Spleen (tissue), 11 donors: ENCODE results near the gene PRPF31. TPM values are rescaled to one million over a fixed set of nuclear protein-coding genes. Genes with fewer than 3 reads are reported as not detected.
"Not testable (repeated sequence)": the region's sequence is repeated elsewhere in the genome, so short reads cannot be mapped to it uniquely, and the experiment has no call there.

Source experiments
- DNase-seq: peaks from one replicate; pipeline ENCODE4 v3.0.0-alpha.2; 2020
- H3K27ac ChIP-seq, 8 donors: fragments of 200-600 bp; sonication (generic) in 7 of 8; 1 replicate in 4 of 8; 2 replicates in 4 of 8; pipeline versions ENCODE4 v1.5.0 to v1.8.0; 2016 to 2021; ENCODE audit warnings: inconsistent platforms in 4 of 8, mild to moderate bottlenecking in 4 of 8, moderate library complexity in 1 of 8
- H3K27me3 ChIP-seq, 7 donors: fragments of 200-600 bp; sonication (generic) in 6 of 7; replicated peaks in 1 of 7; 1 replicate in 4 of 7; 2 replicates in 3 of 7; pipeline versions ENCODE4 v1.5.0 to v1.8.0; 2016 to 2021; ENCODE audit warnings: inconsistent platforms in 3 of 7, mild to moderate bottlenecking in 1 of 7
- H3K36me3 ChIP-seq, 6 donors: fragments of 200-600 bp; sonication (generic) in 5 of 6; 1 replicate in 4 of 6; 2 replicates in 2 of 6; pipeline versions ENCODE4 v1.5.0 to v1.8.0; 2016 to 2021; ENCODE audit warnings: inconsistent platforms in 2 of 6
- H3K4me1 ChIP-seq, 6 donors: fragments of 200-600 bp; sonication (generic) in 5 of 6; 1 replicate in 3 of 6; 2 replicates in 3 of 6; pipeline versions ENCODE4 v1.5.0 to v1.8.0; 2016 to 2021; ENCODE audit warnings: inconsistent platforms in 3 of 6
- H3K4me3 ChIP-seq, 8 donors: fragments of 200-600 bp; sonication (generic) in 7 of 8; 1 replicate in 4 of 8; 2 replicates in 4 of 8; pipeline versions ENCODE4 v1.5.0 to v1.8.0; 2016 to 2021; ENCODE audit warnings: inconsistent platforms in 4 of 8, mild to moderate bottlenecking in 4 of 8, moderate library complexity in 2 of 8
- H3K9me3 ChIP-seq, 8 donors: fragments of 200-600 bp; sonication (generic) in 7 of 8; 1 replicate in 4 of 8; 2 replicates in 4 of 8; pipeline versions ENCODE4 v1.5.0 to v1.8.0; 2016 to 2021; ENCODE audit warnings: inconsistent platforms in 4 of 8
- POLR2A ChIP-seq, 3 donors: fragments of 450-650 bp; IDR thresholded peaks; one replicate each; pipeline ENCODE4 v1.5.1; 2017; ENCODE audit warnings: antibody characterized with exemption in 3 of 3, mild to moderate bottlenecking in 1 of 3
- POLR2AphosphoS5 ChIP-seq, 3 donors: sonication (generic); formaldehyde crosslinking; IDR thresholded peaks; one replicate each; pipeline ENCODE4 v1.5.1; 2017; ENCODE audit warnings: antibody characterized with exemption in 3 of 3
- WGBS, 5 donors: extraction: QIAGEN DNeasy Blood & Tissue Kit in 3 of 5; methylation state at CpG; one replicate each; pipeline versions ENCODE4 v1.1.5 to v1.1.7; 2013 to 2018; 5-methylcytosine and 5-hydroxymethylcytosine counted together
- intact Hi-C: fragments of 100-400 bp; cut with DNase I; formaldehyde crosslinking; loops from one replicate; pipeline ENCODE4 v1.15.0; 2023; ENCODE audit warnings: low total_unique reads
- polyA plus RNA-seq, 3 donors: library from polyadenylated mRNA; stranded (reverse); fragments of 200-250 nt; gene quantifications; one replicate each; pipeline ENCODE4 v1.2.1, GENCODE V29; 2013
- total RNA-seq, 7 donors: library from RNA; depleted of rRNA in 3 of 7; stranded (reverse); fragments of >200 nt in 3 of 7; fragmentation: NEBNext Ultra II Directional in 4 of 7; extraction: Animal tissue kit (Norgen Biotek cat#: 25700) in 4 of 7; gene quantifications; one replicate each; pipeline versions ENCODE4 v1.1.0 to v1.2.1, GENCODE V29; 2016 to 2021
- TF ChIP-seq, protein P1 (sequence below), 11 experiments: fragments of 200-600 bp in 7 of 11; fragments of 450-650 bp in 4 of 11; sonication (generic) in 4 of 11; IDR thresholded peaks in 8 of 11; conservative IDR thresholded peaks in 3 of 11; 1 replicate in 7 of 11; 2 replicates in 4 of 11; pipeline versions ENCODE4 v1.4.0 to v1.8.0; 2016 to 2021; ENCODE audit warnings: antibody characterized with exemption in 11 of 11, inconsistent platforms in 4 of 11, mild to moderate bottlenecking in 1 of 11
- donor health status: healthy with polysubstance abuse.
- donor health status: DM: no; HTN: no; CAD: no; lungs with moderate emphysema.
- donor health status: DM: no; HTN: no; CAD: no.
- donor health status: Bipolar disorder and iron deficiency.
- donor health status: healthy.
- donor health status: DM: no; HTN: no; CAD: no.
- donor health status: DM: yes; HTN: yes; CAD: no.

The PRPF31 gene
- total and polyA plus RNA-seq, 10 donors = 34.7 to 66.2 (median 50.3) TPM

DNA sequence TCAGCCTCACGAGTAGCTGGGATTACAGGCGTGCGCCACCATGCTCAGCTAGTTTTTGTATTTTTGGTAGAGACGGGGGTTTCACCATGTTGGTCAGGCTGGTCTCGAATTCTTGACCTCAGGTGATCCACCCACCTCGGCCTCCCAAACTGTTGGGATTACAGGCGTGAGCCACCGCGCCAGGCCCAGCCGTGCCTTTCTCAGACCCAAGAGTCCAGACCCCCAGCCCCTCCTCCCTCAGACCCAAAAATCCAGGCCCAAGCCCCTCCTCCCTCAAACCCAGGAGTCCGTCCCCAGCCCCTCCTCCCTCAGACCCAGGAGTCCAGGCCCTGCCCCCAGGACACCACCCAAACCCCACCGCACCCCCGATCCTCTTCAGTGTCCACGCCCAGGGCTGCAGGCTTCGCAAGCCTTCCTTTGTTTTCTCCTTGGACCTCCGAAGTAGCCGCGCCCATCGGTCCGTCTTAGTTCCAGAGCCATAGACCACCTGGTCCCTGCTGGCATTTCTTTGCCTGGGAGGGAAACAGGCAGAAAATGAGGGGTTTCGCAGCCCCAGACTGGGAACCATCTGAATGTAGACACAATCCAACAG lies 53.7 kb downstream of the PRPF31 start:
- H3K4me1 ChIP-seq = peaks cover 5 to 40% (median 27%) of the 10 kb centered on the region in 6 donors
- TF ChIP-seq, protein P1, sequence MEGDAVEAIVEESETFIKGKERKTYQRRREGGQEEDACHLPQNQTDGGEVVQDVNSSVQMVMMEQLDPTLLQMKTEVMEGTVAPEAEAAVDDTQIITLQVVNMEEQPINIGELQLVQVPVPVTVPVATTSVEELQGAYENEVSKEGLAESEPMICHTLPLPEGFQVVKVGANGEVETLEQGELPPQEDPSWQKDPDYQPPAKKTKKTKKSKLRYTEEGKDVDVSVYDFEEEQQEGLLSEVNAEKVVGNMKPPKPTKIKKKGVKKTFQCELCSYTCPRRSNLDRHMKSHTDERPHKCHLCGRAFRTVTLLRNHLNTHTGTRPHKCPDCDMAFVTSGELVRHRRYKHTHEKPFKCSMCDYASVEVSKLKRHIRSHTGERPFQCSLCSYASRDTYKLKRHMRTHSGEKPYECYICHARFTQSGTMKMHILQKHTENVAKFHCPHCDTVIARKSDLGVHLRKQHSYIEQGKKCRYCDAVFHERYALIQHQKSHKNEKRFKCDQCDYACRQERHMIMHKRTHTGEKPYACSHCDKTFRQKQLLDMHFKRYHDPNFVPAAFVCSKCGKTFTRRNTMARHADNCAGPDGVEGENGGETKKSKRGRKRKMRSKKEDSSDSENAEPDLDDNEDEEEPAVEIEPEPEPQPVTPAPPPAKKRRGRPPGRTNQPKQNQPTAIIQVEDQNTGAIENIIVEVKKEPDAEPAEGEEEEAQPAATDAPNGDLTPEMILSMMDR (IDR thresholded peaks at IDR 0.05 in 8 of 11, conservative IDR thresholded peaks at IDR 0.05 in 3 of 11) = no peak
- TF ChIP-seq POLR2AphosphoS5 (IDR thresholded peaks at IDR 0.05) (no peak), POLR2A (IDR thresholded peaks at IDR 0.05) (no peak)
- no peak overlapping the region for H3K4me3 ChIP-seq
- no peak overlapping the region for H3K27ac ChIP-seq
- WGBS, 5 donors = 83 to 91% (median 90%) methylated on average over 21 of the region's 21 CpGs
- intact Hi-C loops = loop anchor here (5.0 kb wide), 1 partner anchor 63 kb away; no protein-coding TSS in a partner anchor
- no peaks in the 10 kb centered on the region for H3K9me3 ChIP-seq
- no peak for DNase-seq
- peaks cover 0 to 7% (median 0%) of the 10 kb centered on the region in 6 donors for H3K36me3 ChIP-seq
- H3K27me3 ChIP-seq = peaks cover 0 to 41% (median 10%) of the 10 kb centered on the region in 7 donors

DNA sequence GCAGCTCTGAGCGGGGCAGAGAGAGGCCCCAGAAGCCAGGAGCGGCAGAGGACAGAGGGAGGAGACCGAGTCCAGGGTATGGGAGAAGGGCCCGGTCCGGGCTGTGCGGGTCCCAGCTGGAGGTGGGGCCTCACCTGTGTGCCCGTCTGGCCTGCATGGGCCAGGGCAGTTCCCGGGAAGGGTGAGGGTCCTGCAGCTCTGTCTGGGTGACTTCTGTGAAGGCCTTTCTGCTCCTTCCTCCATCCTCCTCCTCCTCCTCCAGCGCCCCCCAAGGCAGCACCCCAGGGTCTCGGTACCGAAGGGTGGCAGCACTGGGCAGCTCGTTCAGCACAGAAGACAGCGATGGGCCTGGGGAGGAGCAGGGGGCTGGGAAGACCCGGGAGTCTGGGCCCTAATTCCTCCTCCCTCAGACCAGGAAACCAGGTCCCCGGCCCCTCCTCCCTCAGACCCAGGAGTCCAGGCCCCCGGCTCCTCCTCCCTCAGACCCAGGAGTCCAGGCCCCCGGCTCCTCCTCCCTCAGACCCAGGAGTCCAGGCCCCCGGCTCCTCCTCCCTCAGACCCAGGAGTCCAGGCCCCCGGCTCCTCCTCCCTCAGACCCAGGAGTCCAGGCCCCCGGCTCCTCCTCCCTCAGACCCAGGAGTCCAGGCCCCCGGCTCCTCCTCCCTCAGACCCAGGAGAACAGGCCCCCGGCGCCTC lies 56.3 kb downstream of the PRPF31 start:
- Histone ChIP-seq H3K27me3 (peaks cover 0 to 25% (median 4%) of the 10 kb centered on the region in 7 donors), H3K4me1 (peaks cover 5 to 32% (median 20%) of the 10 kb centered on the region in 6 donors), H3K36me3 (peaks cover 0 to 27% (median 0%) of the 10 kb centered on the region in 6 donors)
- H3K4me3 ChIP-seq, DNase-seq, H3K9me3 ChIP-seq, intact Hi-C loops, H3K27ac ChIP-seq: not testable (repeated sequence)
- peak in 1 of 3 donors; percentile 20 for TF ChIP-seq POLR2AphosphoS5 (IDR thresholded peaks at IDR 0.05)
- 67 to 91% (median 82%) methylated on average over 8 to 19 of the region's 23 CpGs for WGBS, 5 donors

DNA sequence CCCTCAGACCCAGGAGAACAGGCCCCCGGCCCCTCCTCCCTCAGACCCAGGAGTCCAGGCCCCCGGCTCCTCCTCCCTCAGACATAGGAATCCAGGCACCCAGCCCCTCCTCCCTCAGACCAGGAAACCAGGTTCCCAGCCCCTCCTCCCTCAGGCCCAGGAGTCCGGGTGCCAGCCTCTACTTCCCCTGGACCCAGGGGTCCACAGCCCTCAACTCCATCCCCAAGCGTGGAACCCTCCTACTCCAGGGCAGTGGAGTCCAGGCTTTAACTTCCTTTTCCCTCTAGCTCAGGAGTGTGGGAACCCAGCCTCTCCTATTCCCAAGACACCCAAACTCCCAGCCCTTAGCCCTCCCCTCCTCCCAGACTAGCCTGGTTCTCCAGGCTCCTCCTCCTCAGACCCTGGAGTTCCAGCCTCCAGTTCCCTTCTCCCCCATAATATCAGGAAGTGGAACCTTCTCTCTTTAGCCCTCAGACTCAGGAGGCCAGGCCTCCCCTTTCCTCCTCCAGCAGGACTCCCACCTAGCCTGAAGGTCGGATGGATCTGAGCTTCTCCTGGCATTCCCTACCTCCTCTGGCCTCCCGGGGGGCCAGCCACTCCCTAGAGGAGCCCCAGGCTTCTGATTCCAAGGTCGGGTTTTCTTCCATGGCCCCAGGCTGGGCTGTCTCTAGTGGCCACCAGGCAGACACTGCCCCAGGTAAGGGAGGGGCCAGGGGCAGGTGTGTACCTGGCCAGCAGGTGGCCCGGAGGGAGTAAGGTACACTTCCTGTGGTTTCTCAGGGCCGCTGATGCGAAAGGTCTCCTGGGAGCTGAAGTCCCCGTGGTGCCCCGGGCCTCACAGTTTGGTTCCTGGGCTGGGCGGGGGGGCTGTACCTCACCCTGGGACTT lies 57.2 kb downstream of the PRPF31 start, which contains the start of gene TMC4:
Gene TMC4 (minus strand): TSS at position 690 of the 888 bp plus-strand sequence. CDS start 43 bp downstream, at position 647.
- intact Hi-C loops = no loop called here
- Histone ChIP-seq H3K36me3 (peaks cover 0 to 35% (median 0%) of the 10 kb centered on the region in 6 donors), H3K27me3 (peaks cover 0 to 25% (median 4%) of the 10 kb centered on the region in 7 donors), H3K4me3 (no peak within 1 kb of the TSS), H3K4me1 (peaks cover 5 to 32% (median 20%) of the 10 kb centered on the region in 6 donors), H3K27ac (no peak within 1 kb of the TSS), H3K9me3 (no peaks in the 10 kb centered on the region)
- WGBS, 5 donors = 17 to 26% (median 22%) methylated on average over 7 to 13 of the region's 13 CpGs
- TF ChIP-seq POLR2AphosphoS5 (IDR thresholded peaks at IDR 0.05) (peak; percentile 7 to 58 (median 11)), POLR2A (IDR thresholded peaks at IDR 0.05) (no peak)
- TF ChIP-seq, protein P1 (IDR thresholded peaks at IDR 0.05 in 8 of 11, conservative IDR thresholded peaks at IDR 0.05 in 3 of 11) = peak in 2 of 11 experiments; percentile 6 to 18
- no peak for DNase-seq

DNA sequence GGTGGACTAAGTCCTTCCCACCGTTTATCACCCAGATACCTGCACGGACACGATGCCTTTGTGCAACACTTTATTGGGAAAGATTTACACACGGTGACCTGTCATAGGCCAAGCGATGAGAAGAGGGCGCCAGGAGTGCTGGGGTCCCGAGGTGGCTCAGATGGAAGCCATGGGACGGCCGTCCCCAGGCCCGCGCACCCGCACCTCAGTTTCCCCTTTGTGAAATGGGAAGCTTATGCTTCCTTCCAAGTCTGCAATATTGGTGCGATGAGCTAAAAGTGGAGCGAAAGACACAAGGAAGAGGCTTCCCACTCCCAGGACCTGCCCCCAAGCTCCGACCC lies 57.8 kb downstream of the PRPF31 start:
- H3K27me3 ChIP-seq = peaks cover 0 to 20% (median 0%) of the 10 kb centered on the region in 7 donors
- peaks cover 5 to 27% (median 17%) of the 10 kb centered on the region in 6 donors for H3K4me1 ChIP-seq
- no peak for DNase-seq
- no peak overlapping the region for H3K4me3 ChIP-seq
- 41 to 52% (median 49%) methylated on average over 15 of the region's 15 CpGs for WGBS, 5 donors
- no peaks in the 10 kb centered on the region for H3K9me3 ChIP-seq
- peaks cover 0 to 41% (median 3%) of the 10 kb centered on the region in 6 donors for H3K36me3 ChIP-seq
- no peak overlapping the region for H3K27ac ChIP-seq
- TF ChIP-seq POLR2AphosphoS5 (IDR thresholded peaks at IDR 0.05) (no peak), POLR2A (IDR thresholded peaks at IDR 0.05) (no peak)
- TF ChIP-seq, protein P1 (IDR thresholded peaks at IDR 0.05 in 8 of 11, conservative IDR thresholded peaks at IDR 0.05 in 3 of 11) = no peak
- intact Hi-C loops = no loop called here
